ENCODE measurements around the gene CLCN2.
A peak's percentile ranks its signal among the peaks of the same experiment; 100 is the strongest.
"Not testable (repeated sequence)": the region's sequence is repeated elsewhere in the genome, so short reads cannot be mapped to it uniquely, and the experiment has no call there.

Gene CLCN2

DNA sequence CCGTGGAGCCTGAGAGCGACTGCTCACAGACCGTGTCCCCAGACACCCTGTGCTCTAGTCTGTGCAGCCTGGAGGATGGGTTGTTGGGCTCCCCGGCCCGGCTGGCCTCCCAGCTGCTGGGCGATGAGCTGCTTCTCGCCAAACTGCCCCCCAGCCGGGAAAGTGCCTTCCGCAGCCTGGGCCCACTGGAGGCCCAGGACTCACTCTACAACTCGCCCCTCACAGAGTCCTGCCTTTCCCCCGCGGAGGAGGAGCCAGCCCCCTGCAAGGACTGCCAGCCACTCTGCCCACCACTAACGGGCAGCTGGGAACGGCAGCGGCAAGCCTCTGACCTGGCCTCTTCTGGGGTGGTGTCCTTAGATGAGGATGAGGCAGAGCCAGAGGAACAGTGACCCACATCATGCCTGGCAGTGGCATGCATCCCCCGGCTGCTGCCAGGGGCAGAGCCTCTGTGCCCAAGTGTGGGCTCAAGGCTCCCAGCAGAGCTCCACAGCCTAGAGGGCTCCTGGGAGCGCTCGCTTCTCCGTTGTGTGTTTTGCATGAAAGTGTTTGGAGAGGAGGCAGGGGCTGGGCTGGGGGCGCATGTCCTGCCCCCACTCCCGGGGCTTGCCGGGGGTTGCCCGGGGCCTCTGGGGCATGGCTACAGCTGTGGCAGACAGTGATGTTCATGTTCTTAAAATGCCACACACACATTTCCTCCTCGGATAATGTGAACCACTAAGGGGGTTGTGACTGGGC is 16.7 kb downstream of the CLCN2 start:
- H3K27ac ChIP-seq (ENCODE audit: low read depth, low read length): no peak overlapping the region
- H3K4me3 ChIP-seq (ENCODE audit: low read length): no peak overlapping the region
- no peaks in the 10 kb centered on the region for H3K4me1 ChIP-seq (ENCODE audit: control insufficient read depth, insufficient read depth, low read length)
- peaks cover 23% of the 10 kb centered on the region for H3K36me3 ChIP-seq (ENCODE audit: control insufficient read depth, insufficient read depth, low read length)
- H3K27me3 ChIP-seq (ENCODE audit: control insufficient read depth, insufficient read depth, low read length): no peaks in the 10 kb centered on the region
- no peak overlapping the region for H3K9ac ChIP-seq (ENCODE audit: low read length)

DNA sequence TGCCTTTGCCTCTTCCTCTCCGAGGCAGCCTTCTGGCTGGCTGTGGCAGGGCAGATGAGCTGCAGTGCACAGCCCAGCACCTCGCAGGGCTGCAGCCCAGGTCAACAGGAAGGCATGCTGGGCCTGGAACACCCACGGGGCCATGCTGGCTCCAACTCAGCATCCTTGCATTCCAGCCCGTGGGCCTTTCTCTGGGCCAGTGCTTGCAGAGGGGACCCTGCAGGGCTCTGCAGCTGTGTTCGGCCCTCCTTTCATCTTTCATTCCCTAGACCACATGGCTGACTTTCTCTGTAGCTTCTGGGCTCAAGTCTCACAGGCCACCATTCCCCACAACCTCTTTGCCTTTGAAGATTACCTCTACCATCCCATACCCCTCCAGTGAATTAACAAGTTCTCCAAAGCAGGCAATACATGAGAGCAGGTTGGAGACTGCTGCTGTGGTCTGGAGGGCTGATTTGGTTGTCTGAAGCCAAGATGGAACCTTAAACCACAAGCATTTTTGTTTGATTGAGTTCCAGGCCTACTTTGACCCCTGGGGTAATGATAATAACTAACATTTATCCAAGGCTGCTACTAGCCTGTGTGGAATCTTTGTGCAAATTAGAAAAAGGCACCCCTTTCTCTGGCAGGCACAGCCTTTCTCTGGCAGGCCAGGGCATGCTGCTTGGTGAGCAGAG is 18.1 kb downstream of the CLCN2 start:
- no peak overlapping the region for H3K27ac ChIP-seq (ENCODE audit: low read depth, low read length)
- no peak overlapping the region for H3K9ac ChIP-seq (ENCODE audit: low read length)

DNA sequence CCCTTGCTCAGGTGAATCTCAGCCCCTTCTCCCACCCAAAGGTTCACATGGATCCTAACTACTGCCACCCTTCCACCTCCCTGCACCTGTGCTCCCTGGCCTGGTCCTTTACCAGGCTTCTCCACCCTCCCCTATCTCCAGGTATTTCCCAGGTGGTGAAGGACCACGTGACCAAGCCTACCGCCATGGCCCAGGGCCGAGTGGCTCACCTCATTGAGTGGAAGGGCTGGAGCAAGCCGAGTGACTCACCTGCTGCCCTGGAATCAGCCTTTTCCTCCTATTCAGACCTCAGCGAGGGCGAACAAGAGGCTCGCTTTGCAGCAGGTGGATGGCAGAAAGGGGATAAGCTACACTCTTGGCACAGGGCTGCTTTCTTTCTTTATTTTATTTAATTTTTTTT is 19.5 kb downstream of the CLCN2 start:
- no peak overlapping the region for H3K27ac ChIP-seq (ENCODE audit: low read depth, low read length)
- H3K27me3 ChIP-seq (ENCODE audit: control insufficient read depth, insufficient read depth, low read length): no peaks in the 10 kb centered on the region
- no peak overlapping the region for H3K4me3 ChIP-seq (ENCODE audit: low read length)
- H3K9ac ChIP-seq (ENCODE audit: low read length): no peak overlapping the region
- peaks cover 23% of the 10 kb centered on the region for H3K36me3 ChIP-seq (ENCODE audit: control insufficient read depth, insufficient read depth, low read length)
- peaks cover 21% of the 10 kb centered on the region for H3K4me1 ChIP-seq (ENCODE audit: control insufficient read depth, insufficient read depth, low read length)

More for the DNA sequence above, 18.1 kb downstream of the CLCN2 start:
- H3K4me1 ChIP-seq (ENCODE audit: control insufficient read depth, insufficient read depth, low read length): peaks cover 7% of the 10 kb centered on the region
- H3K36me3 ChIP-seq (ENCODE audit: control insufficient read depth, insufficient read depth, low read length): peaks cover 23% of the 10 kb centered on the region
- H3K27me3 ChIP-seq (ENCODE audit: control insufficient read depth, insufficient read depth, low read length): no peaks in the 10 kb centered on the region
- H3K4me3 ChIP-seq (ENCODE audit: low read length): no peak overlapping the region

DNA sequence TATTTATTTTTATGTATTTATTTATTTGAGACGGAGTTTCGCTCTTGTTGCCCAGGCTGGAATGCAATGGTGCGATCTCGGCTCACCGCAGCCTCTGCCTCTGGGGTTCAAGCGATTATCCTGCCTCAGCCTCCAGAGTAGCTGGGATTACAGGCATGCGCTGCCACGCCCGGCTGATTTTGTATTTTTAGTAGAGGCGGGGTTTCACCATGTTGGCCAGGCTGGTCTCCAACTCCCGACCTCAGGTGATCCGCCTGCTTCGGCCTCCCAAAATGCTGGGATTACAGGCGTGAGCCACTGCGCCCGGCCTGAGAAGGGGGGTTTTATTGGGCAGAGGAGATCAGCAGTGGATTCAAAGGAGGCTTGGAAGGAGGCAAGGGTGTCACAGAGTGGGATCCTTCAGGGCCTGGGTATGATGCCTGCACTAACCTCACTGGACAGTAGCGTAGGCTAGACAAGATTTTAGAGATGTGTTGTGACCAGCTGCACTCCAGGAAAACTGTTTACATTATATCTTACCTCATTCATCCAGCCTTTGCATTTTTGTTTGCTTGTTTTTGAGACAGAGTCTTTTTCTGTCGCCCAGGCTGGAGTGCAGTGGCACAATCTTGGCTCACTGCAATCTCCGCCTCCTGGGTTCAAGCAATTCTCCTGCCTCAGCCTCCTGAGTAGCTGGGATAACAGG is 21.8 kb downstream of the CLCN2 start:
- H3K9ac ChIP-seq (ENCODE audit: low read length); H3K4me3 ChIP-seq (ENCODE audit: low read length); H3K27me3 ChIP-seq (ENCODE audit: control insufficient read depth, insufficient read depth, low read length): not testable (repeated sequence)
- Histone ChIP-seq H3K27ac (ENCODE audit: low read depth, low read length) (peak overlapping the region; percentile 95), H3K4me1 (ENCODE audit: control insufficient read depth, insufficient read depth, low read length) (peaks cover 27% of the 10 kb centered on the region), H3K36me3 (ENCODE audit: control insufficient read depth, insufficient read depth, low read length) (peaks cover 17% of the 10 kb centered on the region)

DNA sequence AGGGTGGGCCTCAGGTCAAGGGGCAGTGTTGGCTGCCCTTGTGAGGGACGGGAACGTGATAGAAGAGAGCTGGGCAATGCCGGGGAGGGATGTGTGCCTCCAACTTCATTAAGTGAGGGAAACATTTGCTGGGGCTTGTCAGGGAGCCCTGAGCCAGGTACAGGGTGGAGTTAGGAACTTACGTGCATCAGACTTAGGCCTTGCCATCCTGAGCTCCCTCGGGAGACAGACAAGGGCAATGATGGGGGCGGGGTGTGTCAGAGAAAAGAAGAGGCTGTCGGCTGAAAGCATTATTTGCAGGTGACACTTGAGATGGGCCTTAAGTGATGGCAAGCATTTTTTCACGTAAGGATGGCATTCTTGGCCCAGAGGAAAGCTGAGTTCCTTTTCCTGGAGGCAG is 22.4 kb downstream of the CLCN2 start:
- Histone ChIP-seq H3K4me1 (ENCODE audit: control insufficient read depth, insufficient read depth, low read length) (peaks cover 27% of the 10 kb centered on the region), H3K27me3 (ENCODE audit: control insufficient read depth, insufficient read depth, low read length) (no peaks in the 10 kb centered on the region), H3K4me3 (ENCODE audit: low read length) (peak overlapping the region; percentile 64), H3K36me3 (ENCODE audit: control insufficient read depth, insufficient read depth, low read length) (peaks cover 23% of the 10 kb centered on the region), H3K27ac (ENCODE audit: low read depth, low read length) (peak overlapping the region; percentile 95), H3K9ac (ENCODE audit: low read length) (peak overlapping the region; percentile 38)

DNA sequence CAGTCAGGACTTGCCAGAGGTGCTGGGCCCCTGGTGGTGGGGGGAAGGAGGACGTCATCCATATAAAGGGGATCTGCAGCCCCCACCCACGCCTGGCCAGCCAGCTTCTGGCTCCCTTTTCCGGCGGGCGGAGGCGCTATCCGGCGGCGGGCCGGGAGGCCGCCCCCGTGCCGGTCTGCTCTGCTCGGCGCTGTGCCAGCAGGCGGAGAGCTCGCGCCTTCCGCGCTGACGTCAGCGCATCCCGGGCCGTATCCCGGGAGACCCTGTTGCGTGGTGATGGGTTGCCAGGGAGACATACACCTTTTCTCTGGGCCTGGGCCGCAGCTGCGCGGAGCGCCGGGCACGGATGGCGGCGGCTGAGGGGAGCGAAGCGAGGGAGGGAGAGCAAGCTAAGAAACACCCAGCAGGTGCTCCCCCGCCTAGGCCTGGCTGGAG is 22.9 kb downstream of the CLCN2 start:
- Histone ChIP-seq H3K9ac (ENCODE audit: low read length) (peak overlapping the region; percentile 38), H3K4me1 (ENCODE audit: control insufficient read depth, insufficient read depth, low read length) (peaks cover 27% of the 10 kb centered on the region), H3K4me3 (ENCODE audit: low read length) (peak overlapping the region; percentile 64), H3K27ac (ENCODE audit: low read depth, low read length) (peak overlapping the region; percentile 95), H3K27me3 (ENCODE audit: control insufficient read depth, insufficient read depth, low read length) (no peaks in the 10 kb centered on the region), H3K36me3 (ENCODE audit: control insufficient read depth, insufficient read depth, low read length) (peaks cover 28% of the 10 kb centered on the region)

DNA sequence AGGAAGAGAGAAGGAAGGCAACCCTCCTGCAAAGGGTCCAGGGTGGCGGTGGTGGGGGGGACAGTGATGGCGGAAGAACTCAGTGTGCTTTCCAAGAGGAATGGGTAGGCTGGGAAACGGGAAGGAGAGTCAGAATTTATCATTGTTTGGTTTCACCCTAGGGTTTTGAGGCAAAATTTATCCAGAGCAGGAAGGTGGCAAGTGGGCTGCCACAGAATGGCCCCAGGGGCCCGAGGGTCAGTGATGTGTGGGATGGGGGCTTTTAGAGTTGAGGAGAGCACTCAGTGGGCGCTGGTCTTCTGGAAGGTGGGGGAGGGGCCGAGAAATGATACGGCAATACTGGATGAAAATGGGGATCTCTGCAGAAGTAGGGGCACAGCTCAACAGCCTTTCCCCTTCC is 23.4 kb downstream of the CLCN2 start:
- Histone ChIP-seq H3K27me3 (ENCODE audit: control insufficient read depth, insufficient read depth, low read length) (no peaks in the 10 kb centered on the region), H3K4me3 (ENCODE audit: low read length) (peak overlapping the region; percentile 64), H3K4me1 (ENCODE audit: control insufficient read depth, insufficient read depth, low read length) (peaks cover 27% of the 10 kb centered on the region), H3K9ac (ENCODE audit: low read length) (no peak overlapping the region), H3K27ac (ENCODE audit: low read depth, low read length) (peak overlapping the region; percentile 95), H3K36me3 (ENCODE audit: control insufficient read depth, insufficient read depth, low read length) (peaks cover 27% of the 10 kb centered on the region)

DNA sequence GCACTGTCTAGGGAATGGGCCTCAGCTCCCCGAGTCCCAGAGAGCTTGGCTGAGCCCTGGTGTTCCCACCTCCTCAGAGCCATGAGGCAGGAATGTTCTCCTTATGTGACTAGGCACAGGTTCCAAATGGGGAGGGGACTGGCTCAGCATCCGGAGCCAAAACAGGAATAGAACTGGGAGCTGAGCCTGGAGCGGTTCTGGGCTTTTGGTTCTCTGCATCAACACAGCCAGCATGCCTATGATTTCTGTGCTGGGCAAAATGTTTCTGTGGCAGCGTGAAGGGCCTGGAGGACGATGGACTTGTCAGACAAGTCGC is 24.0 kb downstream of the CLCN2 start, which contains the start of gene FAM131A:
FAM131A (plus strand) TSS at position 202 of the 316 bp plus-strand sequence; CDS start at position 233, 31 bp downstream.
- H3K4me1 ChIP-seq (ENCODE audit: control insufficient read depth, insufficient read depth, low read length): peaks cover 27% of the 10 kb centered on the region
- H3K36me3 ChIP-seq (ENCODE audit: control insufficient read depth, insufficient read depth, low read length): peaks cover 27% of the 10 kb centered on the region
- H3K9ac ChIP-seq (ENCODE audit: low read length): peak within 1 kb of the TSS; percentile 54
- H3K27ac ChIP-seq (ENCODE audit: low read depth, low read length): peak within 1 kb of the TSS; percentile 95
- no peaks in the 10 kb centered on the region for H3K27me3 ChIP-seq (ENCODE audit: control insufficient read depth, insufficient read depth, low read length)
- H3K4me3 ChIP-seq (ENCODE audit: low read length): peak within 1 kb of the TSS; percentile 84

DNA sequence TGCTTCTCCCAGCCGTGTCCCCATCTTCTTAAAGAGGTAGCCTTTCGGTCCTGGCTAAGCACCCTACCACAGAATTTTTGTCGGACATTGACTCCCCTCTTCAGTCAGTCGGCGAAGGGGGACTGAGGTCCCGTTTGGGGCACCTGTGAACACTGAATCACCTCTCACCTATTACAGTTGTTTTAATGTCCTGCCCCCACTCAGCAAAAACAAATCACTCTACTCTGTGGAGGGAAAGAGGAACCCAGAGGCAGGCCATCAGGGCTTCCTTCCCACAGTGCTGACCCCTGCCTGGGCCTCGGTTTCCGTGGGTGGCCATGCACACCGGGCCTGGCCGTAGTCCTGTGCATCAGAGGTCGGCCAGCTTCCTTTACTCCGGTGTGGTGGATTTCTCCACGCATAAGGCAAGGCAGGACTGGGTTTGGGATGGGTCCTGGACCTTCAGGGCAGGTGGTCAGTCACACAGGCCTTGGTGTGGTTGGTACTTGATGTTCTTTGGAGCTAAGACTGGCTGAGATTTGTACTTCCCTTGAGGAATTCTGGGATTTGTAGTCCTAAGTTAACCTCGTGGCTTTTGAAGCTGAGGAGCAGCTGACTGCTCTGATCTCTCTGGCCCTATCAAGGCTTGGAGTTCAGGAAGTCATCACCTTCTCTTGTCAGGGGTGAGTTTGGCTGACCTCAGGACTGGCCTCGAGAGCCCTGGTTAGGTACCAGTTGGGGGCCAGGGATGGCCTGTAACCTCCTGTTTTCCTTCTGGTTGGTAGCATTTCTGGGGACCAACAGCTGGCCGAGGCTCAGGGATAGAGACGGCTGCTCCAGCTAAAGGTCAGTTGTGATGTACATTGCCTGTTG is 24.6 kb downstream of the CLCN2 start:
- H3K9ac ChIP-seq (ENCODE audit: low read length): peak overlapping the region; percentile 54
- peak overlapping the region; percentile 84 for H3K4me3 ChIP-seq (ENCODE audit: low read length)
- peak overlapping the region; percentile 95 for H3K27ac ChIP-seq (ENCODE audit: low read depth, low read length)
- H3K36me3 ChIP-seq (ENCODE audit: control insufficient read depth, insufficient read depth, low read length): peaks cover 30% of the 10 kb centered on the region
- H3K4me1 ChIP-seq (ENCODE audit: control insufficient read depth, insufficient read depth, low read length): peaks cover 27% of the 10 kb centered on the region
- H3K27me3 ChIP-seq (ENCODE audit: control insufficient read depth, insufficient read depth, low read length): no peaks in the 10 kb centered on the region

DNA sequence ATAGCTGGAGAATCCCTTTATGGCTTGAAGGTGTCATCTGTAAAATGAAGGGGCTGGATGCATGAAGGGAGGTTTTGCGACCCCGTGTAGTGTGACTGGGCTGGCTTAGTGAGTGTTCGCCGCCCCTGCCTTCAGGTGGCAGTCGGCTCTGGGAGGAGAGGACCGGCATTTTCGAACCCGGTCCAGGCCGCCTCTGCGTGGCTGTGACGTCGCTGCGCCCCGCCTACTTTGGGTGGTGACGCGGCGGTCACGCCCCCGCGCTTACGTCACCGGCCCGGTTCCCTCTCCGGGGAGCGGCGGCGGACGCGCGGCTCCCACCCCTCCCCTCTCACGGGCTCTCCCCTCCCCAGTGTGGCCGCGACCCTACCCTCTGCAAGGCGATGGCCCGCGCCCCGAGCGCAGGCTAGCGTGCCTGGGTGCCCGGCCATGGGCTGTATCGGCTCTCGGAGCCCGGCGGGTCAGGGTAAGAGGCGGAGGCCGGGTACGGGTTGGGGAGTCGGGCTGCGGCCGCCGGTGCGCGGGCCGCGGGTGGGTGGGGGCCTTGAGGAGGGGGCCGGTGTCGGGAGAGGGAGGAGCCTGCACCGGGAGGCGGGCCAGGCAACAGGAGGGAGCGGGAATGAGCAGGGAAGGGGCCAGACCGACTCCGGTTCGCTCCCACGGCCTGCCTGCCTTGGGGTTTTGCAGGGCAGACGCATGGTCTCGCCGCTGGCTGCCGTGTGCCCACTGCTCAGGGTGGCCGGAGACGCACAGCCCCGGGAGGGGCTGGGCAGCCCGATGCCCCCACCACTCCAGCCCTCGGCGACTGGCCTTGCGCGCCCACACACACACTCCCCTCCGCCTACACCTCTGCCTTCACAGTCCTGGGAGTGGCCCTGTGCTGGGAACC is 25.5 kb downstream of the CLCN2 start:
- H3K27me3 ChIP-seq (ENCODE audit: control insufficient read depth, insufficient read depth, low read length): no peaks in the 10 kb centered on the region
- H3K9ac ChIP-seq (ENCODE audit: low read length): peak overlapping the region; percentile 54
- peaks cover 27% of the 10 kb centered on the region for H3K4me1 ChIP-seq (ENCODE audit: control insufficient read depth, insufficient read depth, low read length)
- H3K36me3 ChIP-seq (ENCODE audit: control insufficient read depth, insufficient read depth, low read length): peaks cover 36% of the 10 kb centered on the region
- peak overlapping the region; percentile 84 for H3K4me3 ChIP-seq (ENCODE audit: low read length)
- peak overlapping the region; percentile 95 for H3K27ac ChIP-seq (ENCODE audit: low read depth, low read length)

DNA sequence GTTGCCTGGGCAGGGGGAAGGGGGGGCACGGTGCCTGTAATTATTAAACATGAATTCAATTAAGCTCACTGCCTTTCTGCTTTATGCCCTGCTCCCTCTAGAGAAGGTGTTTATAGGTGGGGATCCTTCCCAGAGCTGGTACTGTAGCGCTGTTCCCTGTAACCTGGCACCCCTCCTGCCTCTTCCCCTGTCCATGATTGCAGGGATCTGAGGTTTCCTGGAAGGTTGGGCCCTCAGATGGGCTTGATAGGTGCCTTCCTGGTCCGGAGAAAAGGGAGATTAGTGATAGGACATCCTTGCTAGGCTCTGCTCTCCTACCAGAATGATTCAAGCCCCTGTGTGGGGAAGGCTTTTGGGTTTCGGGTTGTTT is 26.1 kb downstream of the CLCN2 start:
- Histone ChIP-seq H3K4me1 (ENCODE audit: control insufficient read depth, insufficient read depth, low read length) (peaks cover 27% of the 10 kb centered on the region), H3K9ac (ENCODE audit: low read length) (no peak overlapping the region), H3K27ac (ENCODE audit: low read depth, low read length) (peak overlapping the region; percentile 95), H3K36me3 (ENCODE audit: control insufficient read depth, insufficient read depth, low read length) (peaks cover 38% of the 10 kb centered on the region), H3K27me3 (ENCODE audit: control insufficient read depth, insufficient read depth, low read length) (no peaks in the 10 kb centered on the region), H3K4me3 (ENCODE audit: low read length) (peak overlapping the region; percentile 84)

Measured in rectal smooth muscle tissue (tissue), 1 donor.